ENCODE data around the gene CCDC136.

Gene CCDC136

DNA sequence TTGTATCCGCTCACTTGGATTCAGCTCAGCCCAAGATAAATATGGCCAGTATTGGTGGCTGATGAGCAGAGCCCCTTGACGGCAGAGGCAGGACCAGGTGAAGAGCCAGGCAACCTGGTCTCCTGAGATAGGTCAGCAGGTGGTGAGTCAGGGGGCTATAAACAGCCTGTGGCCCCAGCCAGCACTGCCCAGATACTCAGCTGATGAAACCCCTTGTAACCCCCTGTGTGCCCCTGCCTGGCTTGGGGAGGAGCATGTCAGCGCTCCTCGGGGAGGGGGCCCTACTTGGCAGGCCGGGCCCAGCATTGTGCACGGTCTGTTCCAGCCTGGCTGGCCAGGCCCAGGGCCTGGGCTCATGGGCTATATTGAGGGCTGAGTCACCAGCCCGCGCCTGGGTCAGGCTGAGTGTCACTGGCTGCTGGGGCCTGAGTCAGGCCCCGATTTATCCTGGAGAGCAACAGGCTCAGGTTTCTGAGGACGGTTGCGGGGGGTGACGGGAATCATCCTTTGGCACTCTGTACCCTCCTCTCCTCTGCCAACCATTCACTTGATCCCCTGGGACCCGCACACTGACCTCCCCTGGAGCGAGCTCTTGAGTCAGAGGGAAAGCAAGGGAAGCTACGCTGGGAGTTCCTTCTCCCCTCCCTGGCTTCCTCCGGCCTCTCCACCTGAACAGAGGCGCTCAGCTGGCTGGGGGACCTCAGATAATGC, 35.6 kb downstream of the CCDC136 start:
- DNase-seq (ENCODE audit: insufficient read length, low spot score) (no peak), FAIRE-seq (no peak)
- TF ChIP-seq, protein P1, sequence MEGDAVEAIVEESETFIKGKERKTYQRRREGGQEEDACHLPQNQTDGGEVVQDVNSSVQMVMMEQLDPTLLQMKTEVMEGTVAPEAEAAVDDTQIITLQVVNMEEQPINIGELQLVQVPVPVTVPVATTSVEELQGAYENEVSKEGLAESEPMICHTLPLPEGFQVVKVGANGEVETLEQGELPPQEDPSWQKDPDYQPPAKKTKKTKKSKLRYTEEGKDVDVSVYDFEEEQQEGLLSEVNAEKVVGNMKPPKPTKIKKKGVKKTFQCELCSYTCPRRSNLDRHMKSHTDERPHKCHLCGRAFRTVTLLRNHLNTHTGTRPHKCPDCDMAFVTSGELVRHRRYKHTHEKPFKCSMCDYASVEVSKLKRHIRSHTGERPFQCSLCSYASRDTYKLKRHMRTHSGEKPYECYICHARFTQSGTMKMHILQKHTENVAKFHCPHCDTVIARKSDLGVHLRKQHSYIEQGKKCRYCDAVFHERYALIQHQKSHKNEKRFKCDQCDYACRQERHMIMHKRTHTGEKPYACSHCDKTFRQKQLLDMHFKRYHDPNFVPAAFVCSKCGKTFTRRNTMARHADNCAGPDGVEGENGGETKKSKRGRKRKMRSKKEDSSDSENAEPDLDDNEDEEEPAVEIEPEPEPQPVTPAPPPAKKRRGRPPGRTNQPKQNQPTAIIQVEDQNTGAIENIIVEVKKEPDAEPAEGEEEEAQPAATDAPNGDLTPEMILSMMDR (IDR thresholded peaks at IDR 0.05; ENCODE audit: insufficient read depth, missing control alignments): no peak

DNA sequence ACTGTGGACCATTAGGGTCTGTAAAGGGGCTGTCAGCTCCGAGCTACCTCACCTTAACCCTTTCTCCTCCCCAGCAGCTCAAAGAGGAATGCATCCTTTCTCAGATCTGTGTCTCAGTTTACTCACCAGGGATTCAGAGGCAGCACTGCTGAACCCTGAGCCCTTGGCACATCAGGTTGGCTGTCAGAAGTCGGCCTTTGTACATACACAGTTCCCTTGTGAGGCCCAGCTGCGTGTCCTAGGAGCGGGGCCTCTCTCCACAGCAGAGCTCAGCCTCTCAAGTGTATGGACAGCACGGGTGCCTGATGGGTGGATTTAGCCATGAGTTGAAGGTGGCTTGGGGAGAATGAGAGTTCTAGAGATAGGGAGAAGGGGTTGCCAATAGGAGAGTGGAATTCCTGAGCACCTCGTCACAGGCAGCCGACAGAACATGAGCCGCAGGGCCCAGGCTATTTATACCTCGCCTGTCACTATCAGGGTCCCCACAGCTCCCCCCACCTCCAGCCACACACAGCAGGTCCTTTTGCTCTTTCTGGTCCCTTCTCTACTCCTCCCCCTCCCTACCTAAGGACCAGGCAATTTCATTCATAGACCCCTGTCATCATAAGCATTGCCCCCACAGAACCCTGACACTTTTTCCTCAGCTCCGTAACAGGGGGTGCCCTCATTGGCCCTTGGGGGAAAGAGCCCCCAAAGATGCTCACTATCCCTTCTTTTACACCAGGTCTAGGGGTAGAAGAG, 36.4 kb downstream of the CCDC136 start:
- DNase-seq (ENCODE audit: insufficient read length, low spot score) (no peak), FAIRE-seq (no peak)
- TF ChIP-seq, protein P1 (IDR thresholded peaks at IDR 0.05; ENCODE audit: insufficient read depth, missing control alignments): no peak

DNA sequence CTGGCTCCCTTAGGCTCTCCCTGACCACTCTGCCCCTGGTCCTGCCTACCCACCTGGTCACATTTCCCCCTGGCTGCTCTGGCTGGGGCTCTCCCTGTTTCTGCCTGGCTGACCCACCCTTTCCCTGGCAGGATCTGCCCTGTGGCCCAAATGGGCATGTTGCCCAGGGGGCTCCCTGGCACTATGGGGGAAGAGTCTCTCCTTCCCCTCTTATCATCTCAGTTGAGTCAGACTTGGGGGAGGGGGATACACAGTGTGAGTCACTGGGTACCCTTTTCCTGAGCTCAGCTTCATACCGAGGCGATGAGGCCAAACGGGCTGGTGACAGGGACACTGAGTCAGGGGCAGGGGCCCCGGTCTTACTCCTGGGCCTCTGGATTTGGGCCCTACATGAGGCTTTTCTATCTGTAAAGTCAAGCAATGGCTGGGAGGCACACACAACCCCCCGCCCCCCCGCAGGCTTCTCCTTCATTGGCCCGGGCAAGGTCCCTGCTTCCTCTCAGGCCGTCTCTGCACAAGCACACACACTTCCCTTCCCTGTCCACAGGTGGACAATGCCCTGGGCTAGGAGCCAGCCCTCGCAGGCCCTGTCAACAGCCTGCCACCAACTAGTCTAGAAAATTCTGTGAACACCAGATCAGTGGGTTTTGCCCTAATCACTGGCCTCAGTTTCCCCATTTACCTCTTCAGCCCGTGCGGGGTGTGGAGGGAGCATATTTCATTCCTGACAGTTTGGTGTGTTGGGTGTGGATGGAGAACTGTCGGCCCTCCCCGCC, 37.8 kb downstream of the CCDC136 start:
- DNase-seq (ENCODE audit: insufficient read length, low spot score) (no peak), FAIRE-seq (no peak)
- TF ChIP-seq, protein P1 (IDR thresholded peaks at IDR 0.05; ENCODE audit: insufficient read depth, missing control alignments): no peak

DNA sequence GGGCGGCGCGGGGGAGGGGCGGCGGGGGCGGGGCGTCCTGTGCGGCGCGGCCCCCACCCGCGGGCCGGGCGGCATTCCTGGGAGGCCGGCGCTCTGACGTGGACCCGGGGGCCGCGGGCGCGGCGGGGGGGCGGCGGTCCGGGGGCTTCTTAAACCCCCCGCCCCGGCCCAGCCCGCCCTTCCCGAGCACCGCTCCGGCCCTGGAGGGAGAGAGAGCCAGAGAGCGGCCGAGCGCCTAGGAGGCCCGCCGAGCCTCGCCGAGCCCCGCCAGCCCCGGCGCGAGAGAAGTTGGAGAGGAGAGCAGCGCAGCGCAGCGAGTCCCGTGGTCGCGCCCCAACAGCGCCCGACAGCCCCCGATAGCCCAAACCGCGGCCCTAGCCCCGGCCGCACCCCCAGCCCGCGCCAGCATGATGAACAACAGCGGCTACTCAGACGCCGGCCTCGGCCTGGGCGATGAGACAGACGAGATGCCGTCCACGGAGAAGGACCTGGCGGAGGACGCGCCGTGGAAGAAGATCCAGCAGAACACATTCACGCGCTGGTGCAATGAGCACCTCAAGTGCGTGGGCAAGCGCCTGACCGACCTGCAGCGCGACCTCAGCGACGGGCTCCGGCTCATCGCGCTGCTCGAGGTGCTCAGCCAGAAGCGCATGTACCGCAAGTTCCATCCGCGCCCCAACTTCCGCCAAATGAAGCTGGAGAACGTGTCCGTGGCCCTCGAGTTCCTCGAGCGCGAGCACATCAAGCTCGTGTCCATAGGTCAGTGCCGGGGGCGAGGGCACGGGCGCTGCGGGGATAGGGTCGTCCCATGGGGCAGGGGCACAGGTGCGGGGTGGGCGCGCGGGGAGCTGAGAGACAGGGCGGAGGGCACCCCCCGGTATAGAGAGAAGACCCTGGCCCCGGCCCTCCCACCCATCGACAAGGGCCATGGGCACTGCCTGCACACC, 38.7 kb downstream of the CCDC136 start, which contains the start of gene FLNC:
Gene FLNC (plus strand): TSS at position 176 of the 947 bp plus-strand sequence. CDS start 232 bp downstream, at position 408.
- FAIRE-seq: no peak
- TF ChIP-seq, protein P1 (IDR thresholded peaks at IDR 0.05; ENCODE audit: insufficient read depth, missing control alignments): no peak
- no peak for DNase-seq (ENCODE audit: insufficient read length, low spot score)

DNA sequence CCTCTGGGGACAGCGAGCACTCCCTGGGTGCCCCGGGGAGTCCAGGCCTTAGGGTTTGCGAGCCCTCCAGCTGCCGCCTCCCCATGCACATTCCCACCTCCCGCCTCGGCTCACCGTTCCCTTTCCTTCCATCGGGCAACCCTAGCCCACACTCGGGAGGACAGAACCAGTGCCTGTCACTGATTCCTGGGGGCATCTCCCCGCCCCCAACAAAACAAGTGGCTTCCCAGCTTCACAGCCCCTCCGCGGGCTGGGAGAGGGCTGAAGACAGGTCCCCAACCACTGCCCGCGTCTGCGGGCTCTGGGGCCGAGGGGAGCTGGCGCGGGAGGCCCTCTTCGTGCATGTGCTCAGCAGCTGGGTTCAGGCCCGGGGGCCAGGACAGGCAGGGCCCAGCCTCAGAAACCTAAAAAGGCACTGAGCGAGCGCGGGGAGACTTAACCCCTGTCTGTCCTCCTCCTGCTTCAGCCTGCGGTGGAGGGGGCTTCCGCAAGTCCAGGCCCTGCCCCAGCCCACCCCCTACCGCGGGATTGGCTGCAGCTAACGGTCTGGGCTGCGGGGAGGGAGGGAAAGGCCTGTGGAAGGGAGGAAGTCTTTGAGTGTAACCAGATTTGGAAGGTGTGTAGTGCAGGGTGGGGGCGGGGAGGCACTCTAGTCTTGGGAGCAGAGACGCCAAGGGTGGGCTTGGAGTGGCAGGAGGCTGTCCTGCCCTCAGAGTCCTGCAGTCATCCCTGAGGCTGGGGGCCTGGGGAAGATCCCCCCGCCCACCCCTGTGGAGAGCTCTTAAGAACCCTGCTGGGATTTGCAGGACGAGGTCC, 39.6 kb downstream of the CCDC136 start:
- FAIRE-seq (no peak), DNase-seq (ENCODE audit: insufficient read length, low spot score) (no peak)
- TF ChIP-seq, protein P1 (IDR thresholded peaks at IDR 0.05; ENCODE audit: insufficient read depth, missing control alignments): no peak

Data from D721Med (cell line).